Peyer's patch (tissue), 4 donors: ENCODE measurements around the gene MEGF6.

Experiments
- CTCF ChIP-seq, 6 experiments: fragments of 450-650 bp in 4 of 6; fragments of 200-600 bp in 2 of 6; sonication (generic) in 1 of 6; IDR thresholded peaks; one replicate each; pipeline ENCODE4 v1.5.1; 2017 to 2019; ENCODE audit warnings: antibody characterized with exemption in 6 of 6, mild to moderate bottlenecking in 3 of 6, moderate library complexity in 1 of 6
- POLR2A ChIP-seq, 2 donors: fragments of 450-650 bp; IDR thresholded peaks; one replicate each; pipeline ENCODE4 v1.5.1; 2017; ENCODE audit warnings: antibody characterized with exemption in 2 of 2, mild to moderate bottlenecking in 2 of 2, moderate library complexity in 2 of 2

DNA sequence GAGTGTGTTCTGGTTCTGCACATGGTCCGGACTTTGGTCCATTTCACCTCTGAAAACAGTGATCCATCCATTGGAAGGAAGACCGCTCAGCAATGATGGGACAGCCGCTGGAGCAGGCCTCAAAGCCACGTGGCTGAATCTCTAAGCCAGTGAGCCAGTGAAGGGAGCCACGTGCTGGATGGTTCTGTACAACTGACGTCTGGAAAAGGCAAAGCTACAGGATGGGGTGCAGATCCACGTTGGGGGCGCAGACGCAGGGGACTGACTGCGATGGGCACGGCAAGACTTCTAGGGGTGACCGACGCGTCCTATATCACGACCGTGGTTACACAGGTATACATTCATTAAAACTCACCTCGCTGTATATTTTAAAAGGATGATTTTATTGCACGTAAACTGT is 167.0 kb downstream of the MEGF6 start:
- TF ChIP-seq CTCF (IDR thresholded peaks at IDR 0.05): no peak
- TF ChIP-seq POLR2A (IDR thresholded peaks at IDR 0.05): no peak
